Gastrocnemius medialis (tissue), 4 donors: ENCODE measurements around the gene ARMC2.

Experiments used
- POLR2A ChIP-seq, 2 donors: fragments of 450-650 bp; IDR thresholded peaks; one replicate each; pipeline ENCODE4 v1.6.1; 2017; ENCODE audit warnings: antibody characterized with exemption in 2 of 2, mild to moderate bottlenecking in 2 of 2, moderate library complexity in 2 of 2
- TF ChIP-seq, protein P1 (sequence below), 5 experiments: fragments of 450-650 bp in 3 of 5; fragments of 200-600 bp in 2 of 5; sonication (generic) in 2 of 5; IDR thresholded peaks in 4 of 5; conservative IDR thresholded peaks in 1 of 5; 1 replicate in 4 of 5; 2 replicates in 1 of 5; pipeline ENCODE4 v1.5.1; 2016 to 2019; ENCODE audit warnings: antibody characterized with exemption in 5 of 5, mild to moderate bottlenecking in 3 of 5, moderate library complexity in 3 of 5

DNA sequence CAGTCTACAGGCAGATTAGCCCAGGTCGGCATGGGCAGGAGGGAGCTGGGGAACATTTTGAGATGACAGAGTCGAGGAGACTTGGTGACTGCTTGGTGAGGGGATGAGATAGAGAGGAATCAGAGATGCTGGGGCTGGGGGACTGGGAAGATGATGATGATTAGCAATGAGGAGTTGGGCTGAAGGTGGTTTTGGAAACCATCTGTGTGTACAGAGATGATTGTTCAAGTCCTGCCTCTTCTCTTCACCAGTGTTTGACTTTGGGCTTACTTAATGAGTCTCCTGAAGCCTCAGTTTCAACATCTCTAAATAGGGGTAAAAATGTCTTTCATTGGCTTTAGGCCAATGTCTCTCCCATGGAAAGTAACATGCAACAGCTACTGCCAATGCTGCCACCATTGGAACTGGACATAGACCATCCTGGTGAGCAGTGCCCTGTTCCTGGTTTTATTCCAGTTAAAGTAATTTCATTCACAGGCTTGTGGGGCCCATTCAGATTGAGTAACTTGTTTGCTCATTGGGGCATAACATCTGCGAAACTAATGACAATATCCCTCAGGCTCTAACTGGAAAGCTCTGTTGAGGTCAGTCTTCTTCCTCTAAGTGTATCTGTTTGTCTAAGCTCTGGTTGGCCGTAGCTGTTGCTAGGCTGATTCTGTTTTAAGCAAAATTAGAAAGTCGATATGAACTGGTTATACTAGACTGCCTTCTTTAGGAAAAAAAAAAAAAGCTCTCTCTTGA lies 99.1 kb downstream of the ARMC2 start:
- TF ChIP-seq, protein P1, sequence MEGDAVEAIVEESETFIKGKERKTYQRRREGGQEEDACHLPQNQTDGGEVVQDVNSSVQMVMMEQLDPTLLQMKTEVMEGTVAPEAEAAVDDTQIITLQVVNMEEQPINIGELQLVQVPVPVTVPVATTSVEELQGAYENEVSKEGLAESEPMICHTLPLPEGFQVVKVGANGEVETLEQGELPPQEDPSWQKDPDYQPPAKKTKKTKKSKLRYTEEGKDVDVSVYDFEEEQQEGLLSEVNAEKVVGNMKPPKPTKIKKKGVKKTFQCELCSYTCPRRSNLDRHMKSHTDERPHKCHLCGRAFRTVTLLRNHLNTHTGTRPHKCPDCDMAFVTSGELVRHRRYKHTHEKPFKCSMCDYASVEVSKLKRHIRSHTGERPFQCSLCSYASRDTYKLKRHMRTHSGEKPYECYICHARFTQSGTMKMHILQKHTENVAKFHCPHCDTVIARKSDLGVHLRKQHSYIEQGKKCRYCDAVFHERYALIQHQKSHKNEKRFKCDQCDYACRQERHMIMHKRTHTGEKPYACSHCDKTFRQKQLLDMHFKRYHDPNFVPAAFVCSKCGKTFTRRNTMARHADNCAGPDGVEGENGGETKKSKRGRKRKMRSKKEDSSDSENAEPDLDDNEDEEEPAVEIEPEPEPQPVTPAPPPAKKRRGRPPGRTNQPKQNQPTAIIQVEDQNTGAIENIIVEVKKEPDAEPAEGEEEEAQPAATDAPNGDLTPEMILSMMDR (IDR thresholded peaks at IDR 0.05 in 4 of 5, conservative IDR thresholded peaks at IDR 0.05 in 1 of 5): no peak
- TF ChIP-seq POLR2A (IDR thresholded peaks at IDR 0.05): peak in 1 of 2 donors; percentile 23
